ENCODE results near the gene ARHGEF17. TPM values are rescaled to one million over a fixed set of nuclear protein-coding genes. Genes with fewer than 3 reads are reported as not detected.

ARHGEF17 gene
- total RNA-seq, 2 donors from 2014 or later: 6.8 to 14.4 TPM

DNA sequence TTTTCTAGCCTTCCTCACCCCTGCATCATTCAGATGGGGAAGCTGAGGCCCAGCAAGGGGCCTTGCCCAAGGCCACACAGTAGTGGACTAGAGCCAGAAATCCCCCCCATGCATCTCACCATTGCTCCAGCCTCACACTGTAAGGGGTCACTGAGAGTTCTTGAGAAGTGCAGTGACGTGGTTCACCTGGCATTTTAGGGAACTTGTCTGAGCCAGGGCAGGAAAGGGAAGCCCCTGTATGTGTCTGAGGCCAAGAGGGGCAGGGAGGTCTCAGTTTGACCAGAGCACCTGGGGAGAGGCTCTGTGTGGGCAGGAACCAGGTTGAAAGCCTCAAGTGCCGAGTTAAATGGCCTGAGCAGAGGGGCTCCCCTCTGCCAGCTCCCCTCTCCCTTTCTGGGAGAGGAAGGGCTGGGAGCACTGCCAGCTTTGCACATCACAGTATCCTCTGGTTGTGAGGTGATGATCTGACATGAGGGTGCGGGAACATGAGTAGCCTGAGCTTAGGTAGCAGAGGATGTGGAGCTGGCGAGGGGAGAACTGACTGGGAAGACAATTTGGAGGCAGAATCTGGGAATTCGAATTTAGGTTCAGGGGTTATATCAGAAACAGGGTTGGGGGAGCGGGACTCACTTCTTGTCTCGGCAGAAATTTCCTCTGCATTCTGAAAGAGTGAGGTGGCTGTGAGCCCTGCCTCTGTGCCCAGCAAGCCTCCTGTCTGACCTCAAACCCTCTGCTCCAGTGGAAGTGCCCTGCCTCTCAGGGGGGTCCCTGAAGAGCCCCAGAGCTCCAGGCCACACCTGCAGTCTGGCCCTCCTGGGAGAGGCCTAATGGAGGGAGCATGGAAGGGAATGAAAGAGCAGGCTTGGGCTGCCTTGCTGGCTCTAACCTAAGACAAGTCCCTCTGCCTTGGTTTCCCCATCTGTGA is 14.6 kb downstream of the ARHGEF17 start:
- intact Hi-C loops (cut with DNase I, micrococcal nuclease): no loop called here
- no peak for ATAC-seq
- DNase-seq: no peak

GRCh38 chr11:73323464-73323863 is 15.4 kb downstream of the ARHGEF17 start:
- intact Hi-C loops (cut with DNase I, micrococcal nuclease): no loop called here
- peak; percentile 56 to 64 for DNase-seq
- ATAC-seq: no peak

DNA sequence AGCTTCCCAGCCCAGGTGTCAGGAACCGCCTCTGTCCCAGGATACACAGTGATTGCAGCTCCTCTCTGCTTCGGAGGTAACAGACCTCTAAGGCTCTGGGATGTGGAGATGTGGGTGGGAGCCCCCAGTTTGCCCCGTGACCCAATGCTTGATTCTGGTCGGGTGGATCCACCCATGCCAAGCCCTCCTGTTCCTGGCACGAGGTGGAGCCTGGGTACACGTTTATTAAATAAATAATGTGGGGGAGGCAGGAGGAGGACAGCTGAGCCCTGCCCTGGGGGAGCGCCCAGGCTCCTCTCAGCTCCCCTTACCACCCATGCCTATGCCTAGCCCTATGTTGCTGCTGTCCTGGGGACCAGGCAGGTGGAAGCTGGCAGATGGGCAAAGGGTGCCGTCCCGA is 16.0 kb downstream of the ARHGEF17 start:
- intact Hi-C loops (cut with DNase I, micrococcal nuclease): no loop called here
- DNase-seq (no peak), ATAC-seq (no peak)

- no peak for DNase-seq
- no peak for ATAC-seq
- intact Hi-C loops (cut with DNase I, micrococcal nuclease): no loop called here
These were observed 16.6 kb downstream of the ARHGEF17 start for GRCh38 chr11:73324665-73325035.

- intact Hi-C loops (cut with DNase I, micrococcal nuclease): no loop called here
- DNase-seq (no peak), ATAC-seq (no peak)
These were observed 17.2 kb downstream of the ARHGEF17 start for GRCh38 chr11:73325036-73325981.

DNA sequence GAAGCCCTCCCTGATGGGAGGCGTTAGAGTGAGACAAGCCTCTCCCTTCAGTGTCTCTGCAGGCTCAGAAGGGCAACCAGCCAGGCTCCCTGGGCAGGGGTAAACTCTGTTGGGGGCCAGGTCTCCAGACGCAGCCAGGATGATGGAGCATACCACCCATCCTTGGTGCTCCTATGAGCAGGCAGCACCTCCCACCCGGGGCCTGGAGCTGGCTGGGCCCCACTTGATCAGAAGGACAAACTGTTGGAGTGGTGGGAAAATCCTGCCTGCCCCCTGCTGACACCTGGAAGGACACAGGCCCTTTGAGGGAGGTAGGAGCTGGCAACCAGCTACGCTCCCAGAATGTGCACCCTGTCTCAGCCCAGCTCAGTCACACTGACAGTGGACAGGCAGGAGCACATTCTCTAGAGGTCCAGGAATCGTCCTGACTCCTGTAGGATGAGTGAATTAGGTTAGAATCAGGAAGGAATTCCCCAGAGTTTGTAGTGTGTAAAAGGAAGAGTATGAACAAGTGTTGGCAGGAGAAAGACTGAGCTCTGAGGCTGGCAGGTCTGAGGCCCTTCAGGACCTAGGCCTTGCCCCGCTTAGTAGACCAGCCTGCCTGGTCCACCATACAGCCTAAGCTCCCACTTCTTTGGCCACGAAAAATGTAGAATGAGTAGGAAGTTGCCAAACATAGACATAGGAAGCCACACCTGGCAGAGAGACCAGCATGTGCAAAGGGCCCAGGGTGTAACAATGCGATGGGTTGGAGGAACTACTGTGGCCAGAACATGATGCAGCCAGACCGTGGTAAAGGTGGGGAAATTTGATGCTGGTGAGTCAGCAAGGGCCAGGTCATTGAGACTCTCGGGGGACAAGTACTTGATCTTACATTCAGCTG is 19.1 kb downstream of the ARHGEF17 start:
- intact Hi-C loops (cut with DNase I, micrococcal nuclease): no loop called here
- no peak for ATAC-seq

DNA sequence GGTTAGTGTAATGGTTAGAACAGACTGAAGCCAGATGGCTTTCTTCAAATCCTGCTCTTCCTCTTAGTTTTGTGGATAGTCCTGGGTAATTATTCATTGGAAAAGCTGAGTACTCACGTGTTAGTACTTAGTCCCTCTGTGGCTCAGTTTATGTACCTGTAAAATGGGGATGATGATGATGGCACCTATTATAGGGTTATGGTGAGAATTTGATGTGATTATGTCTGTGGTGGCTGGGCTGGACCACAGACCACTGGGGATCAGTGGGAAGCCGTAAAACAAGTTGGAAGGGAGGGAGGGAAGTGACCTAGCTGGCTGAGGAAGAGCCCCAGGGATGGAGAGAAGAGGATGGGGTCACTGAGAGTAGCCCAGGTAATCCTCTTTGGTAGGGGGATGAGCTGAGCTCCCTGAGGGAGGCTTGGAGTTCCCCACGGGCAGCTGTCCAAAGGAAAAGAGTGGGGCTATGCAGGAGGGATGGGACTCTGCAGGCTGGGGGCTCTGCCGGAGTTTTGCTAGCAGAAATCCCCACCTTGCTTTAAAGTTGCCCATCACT is 19.8 kb downstream of the ARHGEF17 start:
- ATAC-seq: no peak
- intact Hi-C loops (cut with DNase I, micrococcal nuclease): no loop called here
- DNase-seq: no peak

More for the DNA sequence above, 19.1 kb downstream of the ARHGEF17 start:
- DNase-seq: no peak

- DNase-seq (no peak), ATAC-seq (no peak)
- intact Hi-C loops (cut with DNase I, micrococcal nuclease): no loop called here
These were observed 22.6 kb downstream of the ARHGEF17 start for GRCh38 chr11:73330569-73331093.

DNA sequence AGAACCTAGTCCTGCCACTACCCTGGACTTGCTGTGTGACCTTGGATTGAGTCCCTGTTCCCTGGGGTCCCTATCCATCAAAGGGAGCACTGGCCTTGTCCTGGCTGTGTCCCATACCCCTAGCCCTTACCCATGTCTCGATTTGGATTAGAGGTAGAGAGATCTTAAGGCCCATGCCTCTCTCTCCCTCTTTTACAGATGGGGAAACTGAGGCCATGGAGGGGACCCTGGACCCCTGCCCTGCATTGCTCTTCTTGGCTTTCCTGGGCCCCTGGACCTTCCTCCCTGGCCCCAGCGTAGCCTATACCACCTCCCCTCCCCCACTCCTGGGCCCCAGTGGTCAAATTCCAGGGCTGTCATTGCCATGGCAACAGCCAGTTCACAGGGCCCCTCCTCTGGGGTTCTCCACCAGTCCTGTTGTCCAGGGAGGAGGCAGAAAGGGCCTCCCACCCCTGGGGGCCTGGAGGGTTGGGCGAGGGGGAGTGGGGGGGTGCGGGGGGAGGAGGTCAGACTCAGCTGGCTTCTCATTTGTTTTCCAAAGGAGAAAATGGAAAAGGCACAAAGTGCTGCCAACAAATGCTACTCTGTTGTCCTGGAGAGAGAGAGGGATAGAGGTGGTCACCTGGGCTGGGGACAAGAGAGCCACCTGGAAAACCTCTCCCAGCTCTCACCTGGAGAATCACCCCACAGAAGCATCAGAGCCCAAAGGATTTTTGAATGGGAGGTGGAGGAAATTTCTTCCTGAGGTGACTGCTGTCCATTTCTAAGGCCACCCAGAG is 23.3 kb downstream of the ARHGEF17 start:
- DNase-seq: no peak
- intact Hi-C loops (cut with DNase I, micrococcal nuclease): no loop called here
- no peak for ATAC-seq

DNA sequence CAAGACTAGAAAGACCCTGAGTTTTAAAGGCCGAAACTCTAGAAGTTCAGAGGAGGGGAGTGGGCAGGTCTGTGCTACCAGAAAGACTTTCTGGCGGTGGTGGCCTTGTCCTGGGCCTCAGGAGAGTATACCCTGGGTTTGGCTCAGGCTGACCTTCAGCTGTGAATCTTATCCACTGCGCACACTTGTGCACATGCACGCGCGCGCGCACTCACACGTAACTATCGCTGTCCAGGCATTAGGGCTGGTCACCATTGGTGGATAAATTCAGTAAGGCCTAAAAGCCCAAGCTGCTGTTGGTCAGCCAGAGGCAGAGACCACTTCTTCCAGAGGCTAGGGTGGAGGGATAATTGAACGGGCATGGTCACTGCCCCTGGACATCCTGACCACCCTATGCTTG is 25.1 kb downstream of the ARHGEF17 start:
- ATAC-seq: no peak
- intact Hi-C loops (cut with DNase I, micrococcal nuclease): no loop called here
- DNase-seq: no peak

- intact Hi-C loops (cut with DNase I, micrococcal nuclease): no loop called here
- DNase-seq (no peak), ATAC-seq (no peak)
These were observed 25.7 kb downstream of the ARHGEF17 start for GRCh38 chr11:73333640-73334383.

DNA sequence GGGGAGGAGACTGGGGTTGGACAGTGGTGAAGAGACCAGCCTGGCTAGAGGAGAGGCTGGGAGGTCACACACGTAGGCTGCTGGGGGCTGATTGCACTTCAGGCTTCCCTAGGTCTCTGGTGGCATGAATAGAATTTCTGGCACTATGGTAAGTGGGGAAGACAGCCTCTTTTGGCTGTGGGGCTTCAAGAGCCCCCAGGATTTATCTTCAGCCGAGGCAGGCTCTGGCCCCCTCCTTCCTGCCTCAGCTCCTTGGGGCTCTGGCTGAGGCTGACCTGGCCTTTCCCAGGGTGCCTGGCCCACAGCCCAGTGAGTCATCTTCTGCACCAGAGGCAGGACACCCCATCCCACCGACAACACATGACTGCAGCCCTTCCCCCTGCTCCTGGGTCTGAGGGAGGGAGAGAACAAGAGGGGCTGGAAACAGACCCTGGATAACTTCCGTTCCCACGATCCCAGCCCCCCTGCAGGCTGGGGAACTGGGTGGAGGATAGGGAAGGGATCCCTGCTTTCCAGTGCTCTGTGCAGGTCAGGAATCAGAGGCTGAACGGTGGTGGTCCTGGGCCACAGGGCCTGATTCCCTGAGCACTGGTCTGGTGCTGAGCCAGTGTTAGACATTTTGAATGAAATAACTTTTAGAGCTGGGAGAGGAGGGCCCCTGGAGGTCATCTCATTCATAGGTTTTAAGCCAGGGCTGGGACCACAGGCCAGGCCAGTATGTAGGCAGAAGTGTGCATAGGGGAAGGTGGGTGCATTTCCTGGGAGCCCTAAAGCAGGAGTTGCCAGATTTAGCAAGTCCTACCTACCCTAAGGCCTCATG is 26.5 kb downstream of the ARHGEF17 start:
- intact Hi-C loops (cut with DNase I, micrococcal nuclease): loop anchor here in 1 of 2 donors (5.0 kb wide), 1 partner anchor 32 kb away; no protein-coding TSS in a partner anchor
- DNase-seq (peak; percentile 54 to 73), ATAC-seq (peak; percentile 18)

DNA sequence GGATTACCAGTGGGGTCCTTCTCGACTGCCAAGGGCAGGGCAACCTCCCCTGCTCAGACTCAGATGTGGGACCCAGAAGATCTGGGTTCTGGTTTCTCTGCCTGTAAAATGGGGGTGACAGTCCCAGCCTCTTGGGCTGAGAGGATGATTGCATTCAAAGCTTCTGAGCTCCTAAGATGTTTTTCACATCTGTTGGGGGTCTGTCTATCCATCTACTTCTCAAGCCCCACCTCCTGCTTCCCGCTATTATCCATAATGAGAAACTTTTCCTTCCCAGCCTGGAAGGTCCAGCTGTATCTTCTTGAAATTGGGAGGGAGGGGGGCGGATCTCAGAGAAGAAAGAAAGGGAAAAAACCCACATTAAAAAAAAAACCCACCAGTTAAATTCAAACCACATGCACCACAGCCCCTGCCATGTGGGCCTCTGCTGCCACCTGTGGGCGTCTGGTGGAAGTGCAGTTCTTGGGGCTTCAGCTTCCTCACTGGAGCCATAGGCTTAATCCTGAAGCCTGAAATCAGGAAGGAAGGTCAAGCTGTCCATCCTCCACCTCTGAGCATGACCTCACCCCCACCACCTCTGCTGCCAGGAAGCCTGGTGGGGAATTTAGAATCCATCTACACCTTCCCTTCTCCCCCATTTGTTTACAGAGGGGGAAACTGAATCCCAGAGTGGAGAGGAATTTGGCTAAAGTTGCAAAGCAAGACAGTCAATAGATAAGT is 27.3 kb downstream of the ARHGEF17 start:
- ATAC-seq: peak; percentile 86
- DNase-seq: peak; percentile 64 to 80
- intact Hi-C loops (cut with DNase I, micrococcal nuclease): loop anchor here in 1 of 2 donors (5.0 kb wide), 1 partner anchor 33 kb away; no protein-coding TSS in a partner anchor

DNA sequence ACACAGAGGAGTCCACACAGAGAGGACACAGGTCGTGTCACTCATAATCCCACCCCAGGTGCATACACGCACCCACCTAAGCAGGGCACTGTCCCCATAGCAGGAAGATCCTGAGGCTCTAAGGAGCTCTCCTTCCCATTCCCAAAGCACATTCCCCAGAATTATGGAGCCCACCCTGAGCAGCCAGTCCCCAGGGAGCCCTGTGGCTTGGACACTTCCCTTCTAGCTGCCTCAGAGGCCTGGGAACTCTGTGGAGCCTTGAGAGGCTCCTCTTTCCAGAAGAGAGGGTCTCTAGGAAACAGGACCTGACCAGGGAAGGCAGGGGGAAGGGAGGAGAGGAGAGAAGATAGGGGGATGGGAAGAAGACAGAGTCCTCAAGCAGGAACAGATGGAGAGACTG is 29.8 kb downstream of the ARHGEF17 start:
- intact Hi-C loops (cut with DNase I, micrococcal nuclease): loop anchor here in 1 of 2 donors (5.0 kb wide), 1 partner anchor 36 kb away; no protein-coding TSS in a partner anchor
- DNase-seq (no peak), ATAC-seq (no peak)

- intact Hi-C loops (cut with DNase I, micrococcal nuclease): loop anchor here in 1 of 2 donors (5.0 kb wide), 1 partner anchor 36 kb away; no protein-coding TSS in a partner anchor
- DNase-seq: no peak
- ATAC-seq: no peak
These were observed 30.2 kb downstream of the ARHGEF17 start for GRCh38 chr11:73338279-73338678.

Data from left colon (tissue), 2 donors.